Measurements from ENCODE around the gene LLPH. TPM values are rescaled to one million over a fixed set of nuclear protein-coding genes. Genes with fewer than 3 reads are reported as not detected.

The LLPH gene
- total and polyA plus RNA-seq, 2 donors, result 20.3 to 29.2 TPM

- no peak for DNase-seq (ENCODE audit: low read depth in 6 of 9, low spot score in 9 of 9)
- Histone ChIP-seq H3K4me1 (ENCODE audit: control insufficient read depth in 2 of 2, insufficient read depth in 2 of 2, low read length in 2 of 2) (peaks cover 2 to 12% of the 10 kb centered on the region in 2 donors), H3K27ac (ENCODE audit: low read depth in 1 of 2, low read length in 1 of 2) (no peak overlapping the region), H3K4me3 (ENCODE audit: low read length in 2 of 2) (no peak overlapping the region), H3K9me3 (ENCODE audit: control insufficient read depth in 2 of 2, insufficient read depth in 1 of 2, low read length in 1 of 2) (peaks cover 1 to 8% of the 10 kb centered on the region in 2 donors), H3K36me3 (ENCODE audit: control insufficient read depth in 2 of 2, insufficient read depth in 2 of 2, low read length in 1 of 2) (peaks cover 2 to 5% of the 10 kb centered on the region in 2 donors), H3K27me3 (ENCODE audit: control insufficient read depth in 2 of 2, insufficient read depth in 1 of 2, low read length in 1 of 2) (no peaks in the 10 kb centered on the region)
- 96% methylated on average over 2 of the region's 2 CpGs for WGBS
These were observed 36.0 kb upstream of the LLPH start for GRCh38 chr12:66166561-66166960.

- H3K9me3 ChIP-seq (ENCODE audit: control insufficient read depth in 2 of 2, insufficient read depth in 1 of 2, low read length in 1 of 2), result peaks cover 1 to 8% of the 10 kb centered on the region in 2 donors
- H3K36me3 ChIP-seq (ENCODE audit: control insufficient read depth in 2 of 2, insufficient read depth in 2 of 2, low read length in 1 of 2), result peaks cover 2 to 10% of the 10 kb centered on the region in 2 donors
- peaks cover 2 to 10% of the 10 kb centered on the region in 2 donors for H3K4me1 ChIP-seq (ENCODE audit: control insufficient read depth in 2 of 2, insufficient read depth in 2 of 2, low read length in 2 of 2)
- DNase-seq (ENCODE audit: low read depth in 6 of 9, low spot score in 9 of 9), result no peak
- WGBS, result 100% methylated on average over 2 of the region's 2 CpGs
- no peak overlapping the region for H3K4me3 ChIP-seq (ENCODE audit: low read length in 2 of 2)
- no peaks in the 10 kb centered on the region for H3K27me3 ChIP-seq (ENCODE audit: control insufficient read depth in 2 of 2, insufficient read depth in 1 of 2, low read length in 1 of 2)
- no peak overlapping the region for H3K27ac ChIP-seq (ENCODE audit: low read depth in 1 of 2, low read length in 1 of 2)
These were observed 34.6 kb upstream of the LLPH start for GRCh38 chr12:66165141-66165540.

GRCh38 chr12:66164349-66164821, 33.8 kb upstream of the LLPH start:
- no peak for DNase-seq (ENCODE audit: low read depth in 6 of 9, low spot score in 9 of 9)
- Histone ChIP-seq H3K4me3 (ENCODE audit: low read length in 2 of 2) (no peak overlapping the region), H3K36me3 (ENCODE audit: control insufficient read depth in 2 of 2, insufficient read depth in 2 of 2, low read length in 1 of 2) (peaks cover 7 to 17% of the 10 kb centered on the region in 2 donors), H3K27me3 (ENCODE audit: control insufficient read depth in 2 of 2, insufficient read depth in 1 of 2, low read length in 1 of 2) (no peaks in the 10 kb centered on the region), H3K27ac (ENCODE audit: low read depth in 1 of 2, low read length in 1 of 2) (no peak overlapping the region), H3K4me1 (ENCODE audit: control insufficient read depth in 2 of 2, insufficient read depth in 2 of 2, low read length in 2 of 2) (peaks cover 2 to 8% of the 10 kb centered on the region in 2 donors), H3K9me3 (ENCODE audit: control insufficient read depth in 2 of 2, insufficient read depth in 1 of 2, low read length in 1 of 2) (peaks cover 0 to 5% of the 10 kb centered on the region in 2 donors)
- WGBS, result 98% methylated on average over 3 of the region's 3 CpGs

- WGBS, result 78% methylated on average over 4 of the region's 4 CpGs
- Histone ChIP-seq H3K36me3 (ENCODE audit: control insufficient read depth in 2 of 2, insufficient read depth in 2 of 2, low read length in 1 of 2) (peaks cover 8 to 23% of the 10 kb centered on the region in 2 donors), H3K27me3 (ENCODE audit: control insufficient read depth in 2 of 2, insufficient read depth in 1 of 2, low read length in 1 of 2) (no peaks in the 10 kb centered on the region), H3K4me1 (ENCODE audit: control insufficient read depth in 2 of 2, insufficient read depth in 2 of 2, low read length in 2 of 2) (peaks cover 2 to 4% of the 10 kb centered on the region in 2 donors), H3K9me3 (ENCODE audit: control insufficient read depth in 2 of 2, insufficient read depth in 1 of 2, low read length in 1 of 2) (peaks cover 0 to 3% of the 10 kb centered on the region in 2 donors), H3K27ac (ENCODE audit: low read depth in 1 of 2, low read length in 1 of 2) (no peak overlapping the region), H3K4me3 (ENCODE audit: low read length in 2 of 2) (no peak overlapping the region)
- no peak for DNase-seq (ENCODE audit: low read depth in 6 of 9, low spot score in 9 of 9)
These were observed 32.7 kb upstream of the LLPH start for GRCh38 chr12:66163289-66163688.

DNA sequence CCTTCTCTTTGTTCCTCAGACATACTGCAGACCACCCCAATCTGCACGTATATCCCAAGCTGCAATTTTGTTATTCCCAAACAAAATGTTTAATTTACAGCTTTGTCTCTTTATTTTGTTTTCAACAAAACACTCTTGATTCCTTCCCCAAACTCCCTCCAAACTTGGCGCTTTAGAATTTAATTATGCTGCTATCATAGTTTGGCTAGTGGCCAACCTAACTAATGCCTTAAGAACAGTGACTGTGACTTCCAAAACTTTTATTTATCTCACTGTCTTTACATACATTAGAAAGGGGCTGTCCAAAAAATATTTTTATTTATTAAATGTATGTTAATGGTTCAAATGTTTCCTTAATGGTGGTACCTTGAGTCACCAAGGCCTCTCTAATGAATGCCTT, 32.2 kb upstream of the LLPH start:
- 97% methylated on average over 2 of the region's 2 CpGs for WGBS
- H3K36me3 ChIP-seq (ENCODE audit: control insufficient read depth in 2 of 2, insufficient read depth in 2 of 2, low read length in 1 of 2), result peaks cover 8 to 23% of the 10 kb centered on the region in 2 donors

DNA sequence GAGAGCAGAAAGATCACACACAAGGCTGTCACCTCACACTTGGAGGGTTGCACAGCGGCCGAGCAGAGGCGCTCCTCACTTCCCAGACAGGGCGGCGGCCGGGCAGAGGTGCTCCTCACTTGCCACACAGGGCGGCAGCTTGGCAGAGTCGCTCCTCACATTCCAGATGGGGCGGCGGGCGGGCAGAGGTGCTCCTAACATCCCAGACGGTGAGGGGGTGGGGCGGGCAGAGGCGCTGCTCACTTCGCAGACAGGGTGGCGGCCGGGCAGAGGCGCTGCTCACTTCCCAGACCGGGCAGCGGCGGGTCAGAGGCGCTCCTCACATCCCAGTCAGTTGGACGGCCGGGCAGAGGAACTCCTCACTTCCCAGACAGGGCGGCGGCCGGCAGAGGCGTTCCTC, 30.2 kb upstream of the LLPH start:
- no peak for DNase-seq (ENCODE audit: low read depth in 6 of 9, low spot score in 9 of 9)
- WGBS, result 95% methylated on average over 28 of the region's 28 CpGs
- H3K4me1 ChIP-seq (ENCODE audit: control insufficient read depth in 2 of 2, insufficient read depth in 2 of 2, low read length in 2 of 2), result peaks cover 0 to 2% of the 10 kb centered on the region in 2 donors
- H3K27me3 ChIP-seq (ENCODE audit: control insufficient read depth in 2 of 2, insufficient read depth in 1 of 2, low read length in 1 of 2), result no peaks in the 10 kb centered on the region
- no peak overlapping the region for H3K27ac ChIP-seq (ENCODE audit: low read depth in 1 of 2, low read length in 1 of 2)
- H3K36me3 ChIP-seq (ENCODE audit: control insufficient read depth in 2 of 2, insufficient read depth in 2 of 2, low read length in 1 of 2), result peaks cover 6 to 20% of the 10 kb centered on the region in 2 donors
- peaks cover 0 to 3% of the 10 kb centered on the region in 2 donors for H3K9me3 ChIP-seq (ENCODE audit: control insufficient read depth in 2 of 2, insufficient read depth in 1 of 2, low read length in 1 of 2)
- H3K4me3 ChIP-seq (ENCODE audit: low read length in 2 of 2), result no peak overlapping the region

More for the DNA sequence above, 32.2 kb upstream of the LLPH start:
- Histone ChIP-seq H3K4me3 (ENCODE audit: low read length in 2 of 2) (no peak overlapping the region), H3K9me3 (ENCODE audit: control insufficient read depth in 2 of 2, insufficient read depth in 1 of 2, low read length in 1 of 2) (peaks cover 0 to 3% of the 10 kb centered on the region in 2 donors), H3K27ac (ENCODE audit: low read depth in 1 of 2, low read length in 1 of 2) (no peak overlapping the region), H3K27me3 (ENCODE audit: control insufficient read depth in 2 of 2, insufficient read depth in 1 of 2, low read length in 1 of 2) (no peaks in the 10 kb centered on the region), H3K4me1 (ENCODE audit: control insufficient read depth in 2 of 2, insufficient read depth in 2 of 2, low read length in 2 of 2) (peaks cover under 1 to 2% of the 10 kb centered on the region in 2 donors)
- no peak for DNase-seq (ENCODE audit: low read depth in 6 of 9, low spot score in 9 of 9)

DNA sequence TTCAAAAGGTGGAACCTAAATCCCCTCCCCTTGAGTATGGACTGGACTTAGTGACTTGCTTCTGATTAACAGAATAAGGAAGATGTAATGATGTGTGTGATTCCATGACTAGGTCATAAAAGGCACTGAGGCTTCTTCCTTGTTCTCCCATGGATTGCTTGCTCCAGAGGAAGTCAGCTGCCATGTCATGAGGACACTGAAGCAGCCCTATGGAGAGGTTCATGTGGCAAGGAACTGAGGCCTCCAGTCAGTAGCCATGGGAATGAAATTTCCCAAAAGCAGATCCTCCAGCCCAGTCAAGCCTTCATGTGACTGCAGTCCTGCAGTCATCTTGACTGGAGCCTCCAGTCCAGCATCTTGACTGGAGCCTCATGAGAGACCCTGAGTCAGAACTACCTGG, 28.6 kb upstream of the LLPH start:
- peaks cover 0 to 2% of the 10 kb centered on the region in 2 donors for H3K4me1 ChIP-seq (ENCODE audit: control insufficient read depth in 2 of 2, insufficient read depth in 2 of 2, low read length in 2 of 2)
- no peaks in the 10 kb centered on the region for H3K27me3 ChIP-seq (ENCODE audit: control insufficient read depth in 2 of 2, insufficient read depth in 1 of 2, low read length in 1 of 2)
- peaks cover 6 to 20% of the 10 kb centered on the region in 2 donors for H3K36me3 ChIP-seq (ENCODE audit: control insufficient read depth in 2 of 2, insufficient read depth in 2 of 2, low read length in 1 of 2)
- no peak for DNase-seq (ENCODE audit: low read depth in 6 of 9, low spot score in 9 of 9)
- no peak overlapping the region for H3K27ac ChIP-seq (ENCODE audit: low read depth in 1 of 2, low read length in 1 of 2)
- no peaks in the 10 kb centered on the region for H3K9me3 ChIP-seq (ENCODE audit: control insufficient read depth in 2 of 2, insufficient read depth in 1 of 2, low read length in 1 of 2)
- H3K4me3 ChIP-seq (ENCODE audit: low read length in 2 of 2), result no peak overlapping the region

DNA sequence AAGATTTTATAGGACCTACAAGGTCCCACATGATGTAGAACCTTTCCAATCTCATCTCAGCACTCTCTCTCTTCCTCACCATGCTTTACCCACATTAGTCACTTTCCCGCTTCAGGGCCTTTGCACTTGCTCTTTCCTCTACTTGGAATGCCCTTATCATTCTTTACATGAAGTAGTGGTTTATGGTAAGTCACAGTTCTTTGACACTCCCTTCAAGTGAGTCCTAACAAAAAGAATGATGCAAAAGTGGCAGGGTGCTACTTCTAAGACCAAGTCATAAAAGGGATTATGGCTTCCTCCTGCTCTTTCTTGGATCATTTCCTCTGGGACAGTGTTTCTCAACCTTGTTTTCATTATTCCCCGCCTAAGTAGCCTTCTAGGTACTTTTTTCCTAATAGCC, 26.1 kb upstream of the LLPH start:
- H3K27me3 ChIP-seq (ENCODE audit: control insufficient read depth in 2 of 2, insufficient read depth in 1 of 2, low read length in 1 of 2), result no peaks in the 10 kb centered on the region
- over 99% methylated on average over 2 of the region's 2 CpGs for WGBS
- H3K36me3 ChIP-seq (ENCODE audit: control insufficient read depth in 2 of 2, insufficient read depth in 2 of 2, low read length in 1 of 2), result peaks cover 6 to 18% of the 10 kb centered on the region in 2 donors
- H3K4me3 ChIP-seq (ENCODE audit: low read length in 2 of 2), result no peak overlapping the region
- no peaks in the 10 kb centered on the region for H3K4me1 ChIP-seq (ENCODE audit: control insufficient read depth in 2 of 2, insufficient read depth in 2 of 2, low read length in 2 of 2)
- H3K9me3 ChIP-seq (ENCODE audit: control insufficient read depth in 2 of 2, insufficient read depth in 1 of 2, low read length in 1 of 2), result no peaks in the 10 kb centered on the region
- H3K27ac ChIP-seq (ENCODE audit: low read depth in 1 of 2, low read length in 1 of 2), result no peak overlapping the region
- no peak for DNase-seq (ENCODE audit: low read depth in 6 of 9, low spot score in 9 of 9)

DNA sequence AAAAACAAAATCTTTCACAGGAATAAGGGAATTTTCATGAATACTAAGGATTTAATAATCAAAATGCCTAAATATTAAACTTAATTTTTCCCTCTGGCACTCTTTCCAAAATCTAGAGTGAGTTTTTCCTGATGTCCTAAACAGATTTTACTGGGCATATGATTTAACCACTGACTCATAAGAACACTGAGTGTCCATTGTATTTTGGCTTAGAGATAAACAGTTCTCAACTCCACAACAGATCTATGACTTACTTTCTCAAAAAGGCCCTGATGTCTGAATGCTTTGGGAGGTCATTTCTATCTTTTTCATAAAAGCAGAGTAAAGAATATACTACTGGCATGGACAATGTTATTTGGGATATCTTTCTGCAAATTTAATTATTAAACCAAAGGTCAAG, 24.2 kb upstream of the LLPH start:
- Histone ChIP-seq H3K27ac (ENCODE audit: low read depth in 1 of 2, low read length in 1 of 2) (no peak overlapping the region), H3K27me3 (ENCODE audit: control insufficient read depth in 2 of 2, insufficient read depth in 1 of 2, low read length in 1 of 2) (no peaks in the 10 kb centered on the region), H3K4me1 (ENCODE audit: control insufficient read depth in 2 of 2, insufficient read depth in 2 of 2, low read length in 2 of 2) (no peaks in the 10 kb centered on the region), H3K36me3 (ENCODE audit: control insufficient read depth in 2 of 2, insufficient read depth in 2 of 2, low read length in 1 of 2) (peaks cover 16% of the 10 kb centered on the region in 2 donors), H3K4me3 (ENCODE audit: low read length in 2 of 2) (no peak overlapping the region), H3K9me3 (ENCODE audit: control insufficient read depth in 2 of 2, insufficient read depth in 1 of 2, low read length in 1 of 2) (no peaks in the 10 kb centered on the region)
- DNase-seq (ENCODE audit: low read depth in 6 of 9, low spot score in 9 of 9), result no peak
